Stimulated activated CD4-positive, alpha-beta T cell treated with anti-CD3 and anti-CD28 coated beads, Interleukin-1b, Interleukin-23, amount 100 ng/mL, for 48 hours (primary cell): ENCODE data around the gene TMC3.
A peak's percentile ranks its signal among the peaks of the same experiment; 100 is the strongest.
"Not testable (repeated sequence)": the region's sequence is repeated elsewhere in the genome, so short reads cannot be mapped to it uniquely, and the experiment has no call there.

Experiments
- DNase-seq: peaks from one replicate; pipeline ENCODE4 v3.0.0-alpha.2; 2020

Gene TMC3

DNA sequence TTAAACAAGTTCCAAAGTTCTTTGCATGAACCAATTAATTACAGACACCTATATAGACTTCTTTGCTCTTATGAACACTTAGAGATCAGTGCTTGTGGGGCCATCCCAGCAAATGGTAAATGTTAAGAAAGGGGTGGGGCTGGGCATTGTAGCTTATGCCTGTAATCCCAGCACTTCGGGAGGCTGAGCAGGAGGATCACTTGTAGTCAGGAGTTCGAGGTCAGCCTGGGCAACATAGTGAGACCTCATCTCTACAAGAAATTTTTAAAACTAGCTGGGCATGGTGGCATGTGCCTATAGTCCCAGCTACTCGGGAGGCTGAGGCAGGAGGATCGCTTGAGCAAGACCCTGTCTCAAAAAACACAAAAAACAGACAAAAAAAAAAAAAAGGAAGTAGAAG lies 30.6 kb downstream of the TMC3 start:
- no peak for DNase-seq

DNA sequence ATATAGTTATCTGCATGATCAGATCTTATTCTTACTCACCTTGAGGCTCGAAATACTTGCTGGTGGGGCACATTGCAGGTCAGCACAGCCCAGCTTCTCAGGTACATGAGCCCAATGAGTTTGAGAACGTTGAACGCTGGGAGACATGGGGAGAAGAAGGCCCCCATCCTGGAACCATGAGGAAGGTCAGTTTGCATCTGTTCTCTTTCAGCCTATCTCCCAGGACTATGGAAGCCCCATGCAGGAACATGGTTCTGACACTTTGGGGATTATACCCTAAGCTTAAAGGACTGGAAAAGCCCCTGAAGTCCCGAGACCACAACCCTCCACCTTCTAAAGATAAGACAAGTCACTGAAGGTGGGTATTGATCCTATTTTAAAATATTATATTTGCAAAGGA lies 32.7 kb downstream of the TMC3 start:
- no peak for DNase-seq

DNA sequence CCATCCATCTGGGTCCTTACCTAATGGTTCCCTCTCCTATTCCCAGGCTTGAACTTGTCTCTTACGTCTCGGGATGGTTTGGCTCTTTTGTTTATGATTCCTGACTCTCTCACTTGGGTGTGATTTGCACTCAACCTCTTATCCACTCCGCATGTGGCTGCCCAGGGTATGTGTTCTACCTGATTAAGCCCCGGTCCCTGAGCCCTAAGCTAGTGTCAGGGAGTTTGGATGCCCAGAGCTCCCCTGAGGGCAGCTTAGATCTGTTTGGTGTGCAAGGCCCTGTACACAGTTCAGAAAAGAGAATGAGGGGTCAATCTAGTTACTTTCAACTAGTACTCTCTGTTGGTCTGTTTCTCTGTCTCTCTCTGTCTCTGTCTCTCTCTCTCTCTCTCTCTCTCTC lies 34.2 kb downstream of the TMC3 start:
- no peak for DNase-seq

DNA sequence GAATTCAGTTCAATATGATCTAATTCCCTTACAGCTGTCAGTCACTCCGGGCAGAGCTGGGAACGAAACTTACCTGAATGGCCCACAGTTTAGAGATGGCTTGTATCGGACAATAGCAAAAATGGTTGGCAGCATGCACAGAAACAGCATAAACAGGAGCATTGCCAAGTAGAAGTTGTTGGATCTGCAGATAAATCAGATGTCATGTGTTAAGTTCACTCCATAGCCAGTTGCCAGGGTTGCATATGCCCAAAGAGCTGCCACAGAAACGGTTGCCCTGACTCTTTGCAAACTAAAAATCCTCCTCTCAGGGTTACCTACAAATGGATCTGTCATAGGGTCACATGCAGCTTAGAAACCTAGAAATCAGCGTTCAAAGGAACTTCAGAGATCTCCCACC lies 34.7 kb downstream of the TMC3 start:
- no peak for DNase-seq

DNA sequence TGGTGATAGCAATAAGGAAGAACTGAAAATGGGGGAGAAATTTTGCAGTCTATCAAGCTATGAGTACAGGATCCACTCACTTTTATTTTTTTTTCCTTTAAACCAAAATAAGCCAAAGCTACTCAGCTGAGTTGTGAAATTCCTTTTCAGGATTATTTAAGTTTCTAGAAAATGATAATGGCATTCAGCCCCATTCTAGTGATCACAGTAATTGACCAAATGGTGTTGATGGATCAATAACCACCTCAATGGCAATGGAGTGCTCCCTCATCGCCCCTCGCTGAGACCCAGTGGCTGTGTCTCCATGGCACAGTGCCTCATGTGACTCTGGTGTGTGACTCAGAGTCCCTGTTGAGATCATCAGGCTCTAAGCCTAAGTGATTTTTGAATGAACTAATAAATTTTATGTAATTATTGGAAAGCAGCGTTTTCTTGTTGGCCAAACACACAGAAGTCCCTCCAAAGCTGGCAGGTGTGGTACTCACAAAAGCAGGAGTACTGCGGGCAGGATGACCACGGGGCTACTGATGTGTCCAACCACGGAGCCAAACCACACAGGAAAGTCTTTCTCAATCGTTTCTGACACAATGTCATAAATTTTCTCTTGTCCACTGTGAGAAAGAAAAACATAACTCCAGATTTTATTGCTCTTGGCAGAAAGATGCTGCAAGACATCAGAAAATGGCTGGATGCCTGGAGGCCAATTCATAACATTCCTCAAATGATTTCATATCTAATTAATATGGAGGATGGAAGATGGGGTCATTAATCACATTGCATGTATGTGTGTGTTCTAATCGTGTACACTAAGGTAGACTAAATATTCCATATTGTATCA lies 35.6 kb downstream of the TMC3 start:
- no peak for DNase-seq

DNA sequence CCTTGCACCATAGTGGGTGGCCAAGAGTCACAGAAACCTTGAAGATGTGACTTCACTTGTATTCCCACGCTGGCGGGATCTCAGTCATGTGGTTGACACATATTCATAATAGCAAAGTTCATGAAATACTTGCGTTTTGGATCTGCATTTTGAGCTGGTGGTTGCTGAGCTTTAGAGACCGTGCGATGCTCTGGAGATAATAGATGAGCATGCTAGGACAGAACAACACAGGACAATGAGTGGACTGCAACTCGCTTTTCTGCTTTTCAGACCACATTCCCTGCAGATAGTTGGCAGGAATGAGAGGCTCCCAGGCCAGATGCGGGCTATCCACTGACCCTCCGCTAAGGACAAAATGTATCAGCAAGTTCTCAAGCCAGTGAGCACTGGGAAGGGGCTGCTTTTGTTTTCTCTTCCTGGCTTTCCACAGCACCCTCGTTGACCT lies 36.3 kb downstream of the TMC3 start:
- no peak for DNase-seq

DNA sequence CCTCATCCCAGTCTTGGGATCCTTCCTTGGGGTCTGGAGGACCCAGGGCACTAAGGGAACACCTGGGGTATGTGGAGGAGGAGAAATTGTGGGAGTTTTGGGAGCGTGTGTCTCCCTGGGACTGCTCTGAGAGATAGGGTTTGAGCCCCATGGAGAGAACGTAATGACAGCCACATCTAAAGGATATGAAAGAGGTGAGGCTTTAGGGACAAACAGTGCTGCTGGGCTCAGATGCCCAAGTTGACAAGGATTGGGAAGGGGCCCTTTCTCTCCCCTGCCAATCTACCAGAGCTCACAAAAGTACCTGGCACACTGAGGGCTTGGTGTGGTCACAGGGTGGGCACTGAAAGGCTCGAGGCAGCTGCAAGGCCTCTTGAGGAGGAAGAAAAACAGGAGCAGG lies 36.8 kb downstream of the TMC3 start:
- DNase-seq: no peak

DNA sequence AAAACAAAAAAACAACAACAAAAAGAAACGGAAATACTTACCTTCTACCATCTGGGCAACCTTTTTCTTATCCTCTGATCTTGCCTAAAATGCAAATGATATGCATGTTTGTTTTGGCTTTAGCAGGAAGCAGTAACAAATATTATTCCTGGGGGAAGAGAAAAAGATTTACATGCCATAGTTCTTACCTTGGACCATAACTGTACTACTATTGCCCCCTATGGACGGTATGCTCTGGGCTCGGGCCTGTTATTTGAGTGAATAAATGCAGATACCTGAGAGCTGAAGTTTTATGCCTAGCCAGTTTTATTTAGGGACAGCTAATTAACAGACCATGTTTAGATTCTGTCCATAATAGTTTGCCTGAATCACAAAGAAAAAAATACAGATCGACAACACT lies 37.4 kb downstream of the TMC3 start:
- DNase-seq: peak; percentile 14

DNA sequence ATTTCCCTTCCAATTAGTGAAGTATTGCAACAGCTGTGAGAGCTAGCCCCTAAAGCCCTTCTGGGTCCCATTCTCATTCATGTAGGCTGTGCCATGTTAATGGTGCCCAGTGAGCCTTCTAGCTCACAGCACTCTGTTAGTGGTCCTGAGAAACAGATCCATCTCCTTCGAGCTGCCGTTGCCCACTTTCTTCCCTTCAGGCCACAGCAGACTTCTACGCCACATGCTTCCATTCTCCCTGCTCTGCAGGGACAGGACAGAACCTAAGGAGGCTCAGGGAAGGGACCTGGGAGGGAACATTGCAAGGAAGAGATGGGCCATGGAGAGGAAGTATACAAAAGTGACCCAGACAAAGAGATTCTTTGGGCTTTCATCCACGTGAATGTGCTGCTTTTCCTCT lies 38.4 kb downstream of the TMC3 start:
- no peak for DNase-seq

DNA sequence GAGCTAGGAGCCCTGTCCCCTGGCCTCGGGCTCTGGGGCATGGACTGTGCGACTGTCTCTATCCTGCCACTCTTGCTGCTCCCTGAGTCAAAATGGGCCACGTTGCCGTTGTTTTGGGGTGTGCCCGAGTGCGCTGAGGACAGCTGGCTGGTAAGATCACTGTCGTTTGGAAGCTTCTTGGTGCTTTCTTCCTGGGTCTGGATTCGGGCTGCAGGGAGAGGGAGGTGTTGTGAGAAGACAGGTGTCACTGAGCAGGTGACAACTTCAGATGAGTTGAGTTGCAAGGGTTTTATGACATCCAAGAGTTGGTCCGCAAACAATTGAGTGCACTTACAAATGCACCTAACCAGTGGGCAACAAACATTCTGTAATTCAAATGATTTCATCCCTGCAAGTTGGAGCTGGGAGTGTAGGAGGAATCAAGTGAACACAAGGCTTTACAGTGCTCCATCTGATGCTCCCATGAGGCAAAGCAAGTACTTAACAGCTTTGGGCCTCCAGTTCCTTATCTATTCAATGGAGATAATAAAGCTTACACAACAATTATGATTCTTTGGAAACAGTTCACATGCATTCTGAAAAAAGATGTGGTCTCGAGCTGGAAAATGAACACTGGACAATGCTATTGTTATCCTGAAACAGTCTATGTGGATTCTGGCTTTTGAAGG lies 39.1 kb downstream of the TMC3 start:
- no peak for DNase-seq

DNA sequence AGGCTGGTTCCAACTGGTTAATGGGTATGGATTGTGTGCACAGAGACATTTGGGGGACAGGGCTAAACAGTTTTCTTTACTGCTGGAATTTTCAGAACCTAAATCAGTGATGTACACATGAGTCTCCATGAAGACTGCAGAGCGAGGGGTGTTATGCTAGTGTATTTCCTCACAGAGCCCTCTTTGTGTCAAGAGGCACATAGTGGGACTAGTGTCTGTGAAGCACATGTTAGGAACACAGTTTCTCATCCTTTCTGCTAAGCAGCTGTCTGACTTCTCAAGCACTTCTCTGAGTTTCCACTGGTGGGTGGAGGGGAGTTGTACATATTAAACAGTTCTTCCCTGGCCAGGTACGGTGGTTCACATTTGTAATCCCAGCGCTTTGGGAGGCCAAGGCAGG lies 40.6 kb downstream of the TMC3 start:
- no peak for DNase-seq

DNA sequence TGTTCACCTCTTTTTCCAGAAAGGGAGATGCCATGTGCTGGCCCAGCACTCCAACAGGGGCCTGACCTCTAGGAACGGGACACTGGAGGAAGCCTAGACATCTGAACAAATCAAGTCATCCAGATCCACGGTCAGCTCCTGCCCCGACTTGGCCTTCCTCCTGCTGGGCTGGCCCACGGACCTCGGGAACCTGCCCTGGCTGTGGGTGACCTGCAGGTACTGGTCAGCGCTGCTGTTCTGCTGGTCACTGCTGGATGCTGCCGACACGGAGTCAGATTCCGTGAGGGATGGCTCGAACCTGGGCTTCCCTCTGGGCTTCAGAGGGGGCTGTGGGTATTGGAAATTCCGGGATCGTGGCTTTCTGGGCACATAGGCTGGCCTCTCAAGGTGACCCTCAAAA lies 41.7 kb downstream of the TMC3 start:
- DNase-seq: no peak

DNA sequence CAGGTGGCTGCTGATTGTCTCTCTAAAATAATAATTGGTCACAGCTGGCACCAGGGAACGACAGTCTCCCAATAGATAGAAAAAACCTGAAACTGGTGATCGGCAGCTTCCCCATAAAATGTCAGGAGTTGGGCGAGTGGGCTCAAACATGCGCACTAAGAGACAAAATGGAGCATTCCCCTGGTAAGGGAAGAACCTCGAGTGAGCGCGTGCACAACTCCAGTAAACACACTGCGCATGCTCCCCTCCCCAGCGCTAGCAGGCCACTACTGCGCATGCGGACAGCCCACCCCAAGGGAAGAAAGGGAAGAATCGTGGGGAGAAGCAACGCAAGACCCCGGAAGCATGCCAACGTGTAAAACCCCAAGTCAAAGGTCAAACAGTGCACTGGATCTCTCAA lies 42.4 kb downstream of the TMC3 start:
- DNase-seq: no peak

DNA sequence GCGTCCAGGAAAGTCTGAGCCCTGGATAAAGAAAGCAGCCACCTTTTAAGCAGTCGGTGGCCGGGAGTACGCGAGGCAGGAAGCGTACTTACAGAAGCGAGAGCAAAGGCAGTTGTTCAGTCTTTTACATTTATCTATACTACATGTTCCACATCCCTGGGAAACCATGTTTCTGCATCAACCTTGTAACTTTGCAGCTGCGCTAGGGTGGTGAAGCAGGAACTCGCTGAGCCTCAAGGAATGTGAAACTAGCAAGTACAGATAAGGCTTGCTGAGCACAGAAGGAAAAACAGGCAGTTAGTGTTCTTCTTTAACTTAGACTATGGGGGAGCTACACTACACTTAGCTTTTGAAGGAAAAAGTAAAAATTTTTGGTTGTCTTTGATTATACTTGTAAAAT lies 42.9 kb downstream of the TMC3 start:
- DNase-seq: not testable (repeated sequence)

DNA sequence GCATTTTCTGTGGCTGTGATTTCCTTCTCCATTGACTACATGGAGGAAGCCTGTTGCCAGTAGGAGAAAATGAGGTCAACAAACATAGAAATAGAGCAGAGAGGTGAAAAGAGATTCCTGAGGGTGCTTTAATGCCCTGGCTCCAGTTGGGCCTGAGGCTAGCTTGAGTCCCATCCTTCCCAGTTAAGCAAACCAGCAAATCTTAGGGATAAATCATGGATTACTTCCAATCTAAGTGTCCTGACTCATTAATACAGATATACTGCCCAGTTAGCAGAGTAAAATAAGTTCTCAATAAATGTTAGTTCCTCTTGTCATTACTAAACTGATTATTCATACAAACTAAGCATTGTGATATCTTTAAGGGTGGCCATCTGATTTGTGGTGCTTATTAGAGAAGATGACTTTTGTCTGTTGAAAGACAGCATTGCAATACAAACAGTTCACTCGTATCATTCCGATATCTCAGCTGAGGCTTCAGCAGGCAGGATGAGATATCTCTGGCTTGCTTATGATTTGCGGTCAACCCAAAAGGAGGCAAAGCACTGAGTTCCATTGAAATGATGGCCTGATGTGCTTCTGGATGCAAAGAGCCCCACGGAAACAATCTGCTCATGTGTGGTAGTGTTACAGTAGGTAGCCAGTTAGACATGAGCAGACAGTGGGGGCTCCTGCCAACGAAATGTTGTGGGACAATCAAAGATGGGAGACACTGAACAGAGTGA lies 43.5 kb downstream of the TMC3 start:
- no peak for DNase-seq

DNA sequence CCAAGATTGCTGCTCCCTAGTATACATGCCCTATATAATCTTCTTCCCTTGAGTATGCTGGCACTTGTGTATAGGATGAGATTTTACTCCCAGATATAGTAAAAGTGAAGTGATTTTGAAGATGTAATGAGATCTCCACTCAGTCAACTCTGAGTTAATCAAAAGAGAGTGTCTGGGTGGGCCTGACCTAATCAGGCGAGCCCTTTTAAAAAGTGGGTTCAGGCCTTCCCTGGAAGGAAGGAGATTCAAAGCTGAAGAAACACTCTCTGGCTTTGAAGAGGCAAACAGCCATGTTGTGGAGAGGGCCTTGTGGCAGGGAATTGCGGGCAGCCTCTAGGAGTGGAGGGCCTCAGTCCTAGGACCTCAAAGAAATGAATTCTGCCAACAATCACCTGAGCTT lies 44.6 kb downstream of the TMC3 start:
- DNase-seq: no peak

DNA sequence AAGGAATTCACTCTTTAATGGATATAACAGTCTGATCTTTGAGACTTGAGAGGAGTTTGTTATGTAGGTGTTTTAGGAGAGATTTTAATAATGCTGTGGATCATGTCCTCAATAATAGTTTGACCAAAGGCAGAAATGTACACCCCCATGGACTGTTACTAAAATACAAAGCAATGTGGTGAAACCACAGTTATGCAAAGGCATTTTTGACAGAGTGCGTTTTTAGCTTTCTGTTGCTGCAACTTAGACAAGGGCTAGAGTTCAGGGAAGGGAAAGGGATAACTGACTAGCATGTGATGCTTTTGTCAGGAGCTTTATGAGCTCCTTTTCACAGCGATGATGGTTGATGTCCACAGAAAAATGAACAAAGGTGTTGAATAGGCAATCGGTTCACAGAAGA lies 46.5 kb downstream of the TMC3 start:
- no peak for DNase-seq

DNA sequence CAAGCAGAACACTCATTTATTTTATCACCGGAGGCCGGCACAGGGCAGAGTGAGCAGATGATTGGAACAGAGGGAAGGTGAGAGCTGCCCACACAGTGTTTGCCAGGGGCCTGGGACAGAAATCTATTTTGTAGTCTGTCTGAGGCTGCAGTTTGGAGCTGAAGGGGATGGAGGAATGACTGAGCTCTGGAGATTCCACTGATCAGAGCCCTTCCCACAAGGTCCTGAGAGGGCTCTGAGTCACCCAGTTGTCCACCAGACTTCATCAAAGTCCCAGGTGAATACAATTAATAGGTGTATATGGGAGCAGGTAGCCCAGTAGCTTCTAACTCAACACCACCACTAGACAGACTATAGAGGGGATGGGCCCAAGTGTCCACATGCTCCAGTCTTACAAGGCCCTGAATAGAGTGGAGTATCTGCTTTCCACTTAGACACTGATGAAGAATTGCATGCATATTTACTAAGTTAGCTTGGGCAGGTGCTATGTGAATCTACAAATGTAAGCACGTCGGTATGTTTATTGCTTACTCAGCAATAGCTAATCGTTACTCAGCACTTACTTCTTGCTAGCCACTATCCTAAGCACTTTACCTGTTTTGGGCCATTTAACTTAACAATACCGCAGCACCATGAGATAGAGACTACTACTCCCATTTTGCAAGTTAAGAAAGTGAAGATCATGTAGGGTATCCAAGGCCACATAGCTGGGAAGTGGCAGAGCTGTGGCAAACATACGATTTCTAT lies 47.4 kb downstream of the TMC3 start:
- no peak for DNase-seq

DNA sequence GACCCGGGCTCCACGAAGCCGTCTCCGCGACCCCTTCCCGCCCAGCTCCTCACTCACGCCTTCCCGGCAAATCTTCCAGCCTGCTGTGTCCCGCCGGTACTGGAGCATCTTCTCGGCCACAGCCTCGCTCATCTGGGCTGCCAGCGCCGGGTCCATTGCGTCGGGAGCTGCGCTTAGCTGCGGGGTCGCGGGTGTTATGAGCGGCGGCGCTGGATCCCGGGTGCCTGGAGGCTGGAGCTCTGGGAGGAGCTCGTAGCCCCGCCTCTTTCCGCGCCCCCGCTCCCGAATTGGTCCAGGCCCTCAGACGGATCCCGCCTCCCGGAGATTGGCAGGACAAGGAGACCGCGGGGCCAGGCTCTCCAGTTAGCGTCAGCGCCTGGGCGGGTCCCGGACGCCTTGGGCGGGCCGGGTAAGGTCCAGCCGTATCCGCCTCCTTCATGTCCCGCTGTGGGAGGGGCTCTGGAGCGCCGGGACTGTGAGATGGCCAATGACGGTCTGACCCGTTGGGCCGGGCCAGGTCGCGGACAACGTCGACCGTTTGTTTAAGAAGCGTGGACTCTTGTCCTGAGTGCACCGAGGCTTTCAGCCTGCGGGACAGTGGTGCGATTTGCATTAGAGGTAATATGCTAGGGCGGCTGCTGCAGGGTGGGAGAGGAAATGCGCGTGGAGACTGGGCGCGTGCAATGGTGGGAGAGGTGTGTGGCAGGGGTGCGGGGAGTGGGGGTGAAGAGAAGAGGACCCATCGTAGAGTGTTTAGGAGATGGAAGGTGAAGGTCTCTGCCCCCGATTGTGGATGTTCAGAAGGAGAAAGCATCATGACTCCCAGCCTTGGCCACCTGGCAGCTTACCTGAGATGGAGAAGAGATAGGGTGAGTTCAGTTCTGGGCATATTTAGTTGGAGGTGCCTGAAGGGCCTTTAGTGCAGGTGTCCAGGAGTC lies 49.8 kb downstream of the TMC3 start, which contains the start of gene STARD5:
STARD5 (minus strand) TSS at position 198 of the 938 bp plus-strand sequence; CDS start at position 156, 42 bp downstream.
- DNase-seq: peak; percentile 97

DNA sequence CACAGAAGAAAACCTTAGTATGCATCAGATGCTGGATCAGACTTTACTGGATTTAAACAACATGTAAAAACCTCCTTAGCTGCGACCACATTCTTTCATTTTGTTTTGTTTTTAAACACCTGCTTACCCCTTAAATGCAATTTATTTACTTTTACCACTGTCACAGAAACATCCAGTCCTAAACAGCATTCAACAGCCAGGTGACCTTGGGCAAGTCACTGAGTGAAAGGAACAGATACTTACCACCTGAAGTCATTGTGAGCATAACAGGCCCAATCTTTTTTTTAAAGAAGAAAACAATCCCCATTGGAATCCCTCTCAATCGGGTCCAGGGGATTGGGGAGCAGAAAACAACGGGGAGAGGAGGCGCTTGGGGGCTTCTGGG lies 50.5 kb downstream of the TMC3 start:
- DNase-seq: no peak

DNA sequence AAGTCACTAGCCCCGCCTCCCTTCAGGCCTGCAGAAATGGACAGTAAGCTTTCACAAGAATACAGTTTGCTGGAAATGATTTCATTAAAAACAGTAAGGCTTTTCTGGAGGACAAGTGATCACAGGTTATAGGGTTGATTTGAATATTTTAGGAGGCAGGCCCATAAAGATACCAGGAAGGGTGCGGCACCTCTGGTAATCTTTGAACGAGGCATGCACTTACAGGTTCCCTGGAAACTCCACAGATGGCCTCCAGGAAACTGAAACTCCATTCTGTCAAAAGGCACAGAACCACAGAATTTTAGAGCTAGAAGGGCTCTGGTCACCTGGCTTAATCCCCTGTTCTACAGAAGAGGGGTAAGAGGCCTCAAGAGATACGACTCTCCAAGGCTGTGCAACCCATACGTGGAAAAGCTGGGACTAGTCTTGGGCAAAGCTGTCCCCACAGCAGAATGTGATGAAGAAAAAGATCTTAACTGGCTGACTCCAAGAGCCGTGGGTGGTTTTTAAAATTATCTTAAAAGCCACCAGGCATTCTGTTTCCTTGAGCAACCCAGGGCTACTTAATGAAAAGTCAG lies 51.2 kb downstream of the TMC3 start:
- no peak for DNase-seq

DNA sequence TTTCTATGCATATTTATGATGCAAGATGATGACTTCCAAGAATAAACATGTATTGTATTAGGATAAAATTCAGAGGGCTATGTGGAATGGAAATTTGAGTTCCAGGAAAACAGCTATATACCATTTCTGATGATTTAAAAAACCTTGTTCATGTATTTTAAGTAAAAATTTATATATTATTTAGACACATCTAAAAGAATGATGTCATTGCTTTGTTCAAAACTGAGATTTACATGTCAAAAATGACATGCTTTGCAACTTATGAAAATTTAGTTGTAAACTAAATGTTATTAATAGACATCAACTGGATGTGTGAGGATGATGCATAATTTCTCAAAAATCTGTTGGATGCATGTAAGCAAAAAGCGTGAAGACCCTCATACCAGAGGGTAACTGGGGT lies 52.3 kb downstream of the TMC3 start:
- no peak for DNase-seq
